NCI-H2196 treated with DMSO at 0.1 percent for 48 hours (cell line): Measurements from ENCODE around the gene VAMP5.
"Not testable (repeated sequence)": the region's sequence is repeated elsewhere in the genome, so short reads cannot be mapped to it uniquely, and the experiment has no call there.

Experiments used
- DNase-seq: peaks from one replicate; lab custom pipeline; 2025; ENCODE audit not compliant: unreplicated experiment; lab: John Stamatoyannopoulos, UW

The VAMP5 gene

GRCh38 chr2:85600951-85601770 is 16.9 kb downstream of the VAMP5 start:
- DNase-seq, result no peak

GRCh38 chr2:85601771-85602475 is 17.7 kb downstream of the VAMP5 start:
- no peak for DNase-seq

GRCh38 chr2:85602476-85603234 is 18.4 kb downstream of the VAMP5 start, which contains the start of gene TMEM150A:
Gene TMEM150A (minus strand): TSS chr2:85602698. CDS start chr2:85601948, 750 bp downstream.
- peak; percentile 41 for DNase-seq

- DNase-seq, result not testable (repeated sequence)
These were observed 19.9 kb downstream of the VAMP5 start for GRCh38 chr2:85604133-85604444.

GRCh38 chr2:85604568-85605339 is 20.5 kb downstream of the VAMP5 start:
- no peak for DNase-seq

GRCh38 chr2:85605406-85606115 is 21.3 kb downstream of the VAMP5 start:
- no peak for DNase-seq

- no peak for DNase-seq
These were observed 21.9 kb downstream of the VAMP5 start for GRCh38 chr2:85606116-85606455.

GRCh38 chr2:85607268-85608215 is 23.3 kb downstream of the VAMP5 start:
- no peak for DNase-seq

- no peak for DNase-seq
These were observed 27.0 kb downstream of the VAMP5 start for GRCh38 chr2:85611217-85611704.

GRCh38 chr2:85611705-85612587 is 27.7 kb downstream of the VAMP5 start, which contains the start of gene C2orf68:
Gene C2orf68 (minus strand): TSS chr2:85612066. CDS start chr2:85611984, 82 bp downstream.
- peak; percentile 53 for DNase-seq

- no peak for DNase-seq
These were observed 29.7 kb downstream of the VAMP5 start for GRCh38 chr2:85613717-85614515.

- DNase-seq, result not testable (repeated sequence)
These were observed 30.5 kb downstream of the VAMP5 start for GRCh38 chr2:85614757-85615156.

- DNase-seq, result no peak
These were observed 31.1 kb downstream of the VAMP5 start for GRCh38 chr2:85615413-85615728.

- not testable (repeated sequence) for DNase-seq
These were observed 33.5 kb downstream of the VAMP5 start for GRCh38 chr2:85617723-85618122.

GRCh38 chr2:85619617-85620016 is 35.4 kb downstream of the VAMP5 start:
- DNase-seq, result no peak

GRCh38 chr2:85621338-85621737 is 37.1 kb downstream of the VAMP5 start:
- no peak for DNase-seq

GRCh38 chr2:85623991-85624390 is 39.8 kb downstream of the VAMP5 start:
- no peak for DNase-seq
